Ovary (tissue), 9 donors: ENCODE measurements around the gene ZFC3H1. TPM values are rescaled to one million over a fixed set of nuclear protein-coding genes. Genes with fewer than 3 reads are reported as not detected.
"Not testable (repeated sequence)": the region's sequence is repeated elsewhere in the genome, so short reads cannot be mapped to it uniquely, and the experiment has no call there.

Experiments
- DNase-seq, 5 donors: peaks; one replicate each; pipeline ENCODE4 v3.0.0-alpha.2; 2019 to 2020
- H3K27ac ChIP-seq, 2 donors: fragments of 200-600 bp; one replicate each; pipeline versions ENCODE4 v1.5.1 to v1.8.0; 2019 to 2022
- H3K27me3 ChIP-seq: fragments of 200-600 bp; one replicate; pipeline ENCODE4 v1.8.0; 2022
- H3K36me3 ChIP-seq: fragments of 200-600 bp; sonication (generic); one replicate; pipeline ENCODE4 v1.5.1; 2019
- H3K4me1 ChIP-seq: one replicate; pipeline ENCODE4 v1.8.1; 2013; ENCODE audit warnings: mild to moderate bottlenecking, moderate library complexity; ENCODE audit not compliant: insufficient read depth
- H3K4me3 ChIP-seq: fragments of 200-600 bp; sonication (generic); one replicate; pipeline ENCODE4 v1.5.1; 2017
- H3K9me3 ChIP-seq, 2 donors: fragments of 200-600 bp in 1 of 2; sonication (generic) in 1 of 2; one replicate each; pipeline versions ENCODE4 v1.5.1 to v1.8.1; 2013 to 2019; ENCODE audit warnings: mild to moderate bottlenecking in 1 of 2, moderate library complexity in 1 of 2
- EP300 ChIP-seq: sonication (generic); formaldehyde crosslinking; IDR thresholded peaks from one replicate; pipeline ENCODE4 v1.6.1; 2017; ENCODE audit warnings: antibody characterized with exemption
- POLR2A ChIP-seq: fragments of 450-650 bp; IDR thresholded peaks from one replicate; pipeline ENCODE4 v1.6.1; 2017; ENCODE audit warnings: antibody characterized with exemption, mild to moderate bottlenecking, moderate library complexity
- WGBS, 3 donors: extraction: QIAGEN DNeasy Blood & Tissue Kit in 1 of 3; methylation state at CpG; one replicate each; pipeline versions ENCODE4 v1.1.5 to v1.1.7; 2013 to 2017; 5-methylcytosine and 5-hydroxymethylcytosine counted together
- intact Hi-C, 4 donors: fragments of 100-400 bp; cut with DNase I; formaldehyde crosslinking; loops; one replicate each; pipeline versions ENCODE4 v1.11.0 to v1.15.1; 2022 to 2023
- polyA plus RNA-seq, 2 donors: library from polyadenylated mRNA; stranded (reverse); fragments of 200-250 nt in 1 of 2; fragments of 350-450 nt in 1 of 2; fragmentation: Illumina TruSeq in 1 of 2; extraction: RNeasy Lipid Tissue Mini Kit (QIAGEN cat#74804) in 1 of 2; gene quantifications; one replicate each; pipeline ENCODE4 v1.2.3, GENCODE V29; 2013 to 2014
- total RNA-seq, 7 donors: library from RNA; depleted of rRNA in 2 of 7; stranded (reverse); fragments of >200 nt in 2 of 7; fragmentation: NEBNext Ultra II Directional in 3 of 7; extraction: Animal tissue kit (Norgen Biotek cat#: 25700) in 3 of 7; gene quantifications; one replicate each; pipeline versions ENCODE4 v1.1.0 to v1.2.4, GENCODE V29; 2016 to 2023
- TF ChIP-seq, protein P1 (sequence below), 3 donors: fragments of 450-650 bp in 2 of 3; fragments of 200-600 bp in 1 of 3; IDR thresholded peaks; one replicate each; pipeline versions ENCODE4 v1.5.1 to v1.8.0; 2016 to 2022; ENCODE audit warnings: antibody characterized with exemption in 3 of 3, mild to moderate bottlenecking in 1 of 3
- donor health status: DM: no; HTN: no; CAD: no; lungs with moderate emphysema.
- donor health status: DM: no; HTN: no; CAD: no.
- donor health status: Bipolar disorder and iron deficiency.
- donor health status: DM: yes; HTN: yes; CAD: no.
- donor health status: DM: no; HTN: no; CAD: no.
- donor health status: DM: yes; HTN: yes; CAD: no.

The ZFC3H1 gene
- total and polyA plus RNA-seq, 9 donors = 17.5 to 51.0 (median 42.3) TPM

DNA sequence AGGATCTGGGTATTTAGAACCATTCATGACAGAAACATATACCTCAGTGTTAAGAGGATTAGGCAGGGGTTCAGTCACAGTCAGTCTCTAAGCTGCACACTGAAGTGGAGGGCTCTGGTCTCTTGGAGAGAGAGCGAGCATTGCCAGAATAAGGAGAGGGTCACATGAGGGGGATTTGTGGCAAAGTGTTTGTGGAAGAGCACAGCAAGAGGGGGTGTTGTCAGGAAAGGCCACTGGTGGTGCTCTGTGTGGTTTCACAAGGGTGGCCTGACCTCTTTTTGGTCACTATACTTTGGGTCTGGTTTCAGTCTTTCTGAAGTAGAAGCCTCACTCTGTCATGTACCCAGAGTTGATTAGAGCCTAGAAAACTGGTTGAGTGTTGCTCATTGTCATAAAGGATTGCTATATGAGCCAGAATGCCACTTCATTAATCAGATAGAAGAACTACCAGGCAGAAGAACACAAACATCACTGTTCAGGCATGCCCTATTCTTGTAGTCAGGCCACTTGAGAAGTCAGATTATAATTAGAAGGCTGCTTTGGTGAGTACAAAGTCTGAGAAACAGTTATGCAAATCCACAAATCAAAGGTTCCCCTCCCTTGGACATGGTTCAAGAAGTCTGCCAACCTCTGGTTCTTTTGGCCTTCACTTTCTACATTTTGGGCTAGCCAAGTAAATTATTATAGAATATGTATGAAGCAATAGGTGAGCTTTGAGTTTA is 30.6 kb upstream of the ZFC3H1 start:
- H3K36me3 ChIP-seq = no peaks in the 10 kb centered on the region
- no peak overlapping the region for H3K4me3 ChIP-seq
- H3K27ac ChIP-seq = no peak overlapping the region
- 96 to 98% (median 96%) methylated on average over 1 of the region's 1 CpG for WGBS, 3 donors
- intact Hi-C loops = no loop called here
- H3K4me1 ChIP-seq = no peaks in the 10 kb centered on the region
- H3K9me3 ChIP-seq = no peaks in the 10 kb centered on the region
- TF ChIP-seq, protein P1, sequence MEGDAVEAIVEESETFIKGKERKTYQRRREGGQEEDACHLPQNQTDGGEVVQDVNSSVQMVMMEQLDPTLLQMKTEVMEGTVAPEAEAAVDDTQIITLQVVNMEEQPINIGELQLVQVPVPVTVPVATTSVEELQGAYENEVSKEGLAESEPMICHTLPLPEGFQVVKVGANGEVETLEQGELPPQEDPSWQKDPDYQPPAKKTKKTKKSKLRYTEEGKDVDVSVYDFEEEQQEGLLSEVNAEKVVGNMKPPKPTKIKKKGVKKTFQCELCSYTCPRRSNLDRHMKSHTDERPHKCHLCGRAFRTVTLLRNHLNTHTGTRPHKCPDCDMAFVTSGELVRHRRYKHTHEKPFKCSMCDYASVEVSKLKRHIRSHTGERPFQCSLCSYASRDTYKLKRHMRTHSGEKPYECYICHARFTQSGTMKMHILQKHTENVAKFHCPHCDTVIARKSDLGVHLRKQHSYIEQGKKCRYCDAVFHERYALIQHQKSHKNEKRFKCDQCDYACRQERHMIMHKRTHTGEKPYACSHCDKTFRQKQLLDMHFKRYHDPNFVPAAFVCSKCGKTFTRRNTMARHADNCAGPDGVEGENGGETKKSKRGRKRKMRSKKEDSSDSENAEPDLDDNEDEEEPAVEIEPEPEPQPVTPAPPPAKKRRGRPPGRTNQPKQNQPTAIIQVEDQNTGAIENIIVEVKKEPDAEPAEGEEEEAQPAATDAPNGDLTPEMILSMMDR (IDR thresholded peaks at IDR 0.05) = no peak
- TF ChIP-seq EP300 = no peak
- no peak for TF ChIP-seq POLR2A
- DNase-seq = no peak
- no peaks in the 10 kb centered on the region for H3K27me3 ChIP-seq

DNA sequence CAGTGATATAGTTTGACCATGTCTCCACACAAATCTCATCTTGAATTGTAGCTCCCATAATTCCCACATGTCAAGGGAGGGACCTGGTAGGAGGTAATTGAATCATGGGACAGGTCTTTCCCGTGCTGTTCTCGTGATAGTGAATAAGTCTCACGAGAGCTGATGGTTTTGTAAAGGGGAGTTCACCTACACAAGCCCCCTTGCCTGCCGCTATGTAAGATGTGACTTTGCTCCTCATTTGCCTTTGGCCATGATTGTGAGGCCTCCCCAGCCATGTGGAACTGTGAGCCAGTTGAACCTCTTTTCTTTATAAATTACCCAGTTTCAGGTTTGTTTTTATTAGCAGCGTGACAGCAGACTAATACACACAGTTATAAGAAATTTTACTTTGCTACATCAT is 30.0 kb upstream of the ZFC3H1 start:
- DNase-seq, intact Hi-C loops, H3K36me3 ChIP-seq, H3K4me1 ChIP-seq, H3K27ac ChIP-seq, H3K4me3 ChIP-seq, H3K27me3 ChIP-seq, H3K9me3 ChIP-seq: not testable (repeated sequence)
- WGBS, 3 donors = 78 to 95% (median 92%) methylated on average over 5 of the region's 5 CpGs

DNA sequence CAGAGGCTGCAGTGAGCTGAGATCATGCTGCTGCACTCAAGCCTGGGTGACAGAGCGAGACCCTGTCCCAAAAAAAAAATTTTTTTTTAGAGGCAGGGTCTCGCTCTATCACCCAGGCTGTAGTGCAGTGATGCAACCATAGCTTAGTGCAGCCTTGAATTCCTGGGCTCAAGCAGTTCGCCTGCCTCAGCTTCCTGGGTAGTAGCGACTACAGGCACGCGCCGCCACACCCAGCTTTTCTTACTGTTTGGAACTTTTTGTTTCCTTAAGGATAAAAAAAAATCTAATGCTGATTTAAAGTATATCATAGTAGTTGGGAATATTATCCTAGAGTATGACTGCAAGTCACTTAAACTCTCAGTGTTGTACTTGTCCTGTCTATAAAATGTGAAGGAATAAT is 29.5 kb upstream of the ZFC3H1 start:
- Histone ChIP-seq H3K27me3 (no peaks in the 10 kb centered on the region), H3K27ac (no peak overlapping the region), H3K36me3 (no peaks in the 10 kb centered on the region), H3K9me3 (no peaks in the 10 kb centered on the region), H3K4me1 (no peaks in the 10 kb centered on the region), H3K4me3 (no peak overlapping the region)
- TF ChIP-seq POLR2A (no peak), EP300 (no peak)
- TF ChIP-seq, protein P1 (IDR thresholded peaks at IDR 0.05) = no peak
- no peak for DNase-seq
- WGBS, 3 donors = 96 to 98% (median 98%) methylated on average over 7 of the region's 7 CpGs
- intact Hi-C loops = no loop called here

DNA sequence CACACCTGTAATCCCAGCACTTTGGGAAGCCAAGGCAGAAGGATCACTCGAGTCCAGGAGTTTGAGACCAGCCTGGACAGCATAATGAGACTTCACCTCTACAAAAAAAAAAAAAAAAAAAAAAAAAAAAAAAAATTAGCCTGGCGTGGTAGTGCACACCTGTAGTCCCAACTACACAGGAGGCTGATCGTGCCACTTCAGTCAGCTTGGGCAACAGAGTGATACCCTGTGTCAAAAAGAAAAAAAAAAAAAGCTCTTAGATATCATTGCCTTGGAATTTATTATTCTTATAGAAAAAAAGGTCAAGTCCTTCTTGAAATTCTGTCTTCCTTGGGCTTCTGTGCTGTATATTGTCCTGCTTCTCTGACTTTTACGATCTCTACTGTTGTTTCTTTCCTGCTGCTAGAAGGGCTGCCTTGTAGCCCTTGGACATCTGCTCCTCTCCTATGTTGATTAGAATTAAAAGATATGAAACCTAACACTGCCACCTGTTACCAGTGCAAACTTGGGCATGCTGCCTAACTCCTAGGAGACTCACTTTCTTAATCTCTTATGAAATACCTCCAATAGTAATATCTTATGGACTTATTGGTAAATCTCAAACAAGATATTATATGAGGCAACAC is 28.0 kb upstream of the ZFC3H1 start:
- TF ChIP-seq POLR2A (no peak), EP300 (no peak)
- TF ChIP-seq, protein P1 (IDR thresholded peaks at IDR 0.05) = no peak
- Histone ChIP-seq H3K36me3 (no peaks in the 10 kb centered on the region), H3K4me3 (no peak overlapping the region), H3K27me3 (no peaks in the 10 kb centered on the region), H3K4me1 (no peaks in the 10 kb centered on the region), H3K27ac (no peak overlapping the region), H3K9me3 (no peaks in the 10 kb centered on the region)
- 85 to 96% (median 85%) methylated on average over 4 of the region's 4 CpGs for WGBS, 3 donors
- intact Hi-C loops = no loop called here
- no peak for DNase-seq

DNA sequence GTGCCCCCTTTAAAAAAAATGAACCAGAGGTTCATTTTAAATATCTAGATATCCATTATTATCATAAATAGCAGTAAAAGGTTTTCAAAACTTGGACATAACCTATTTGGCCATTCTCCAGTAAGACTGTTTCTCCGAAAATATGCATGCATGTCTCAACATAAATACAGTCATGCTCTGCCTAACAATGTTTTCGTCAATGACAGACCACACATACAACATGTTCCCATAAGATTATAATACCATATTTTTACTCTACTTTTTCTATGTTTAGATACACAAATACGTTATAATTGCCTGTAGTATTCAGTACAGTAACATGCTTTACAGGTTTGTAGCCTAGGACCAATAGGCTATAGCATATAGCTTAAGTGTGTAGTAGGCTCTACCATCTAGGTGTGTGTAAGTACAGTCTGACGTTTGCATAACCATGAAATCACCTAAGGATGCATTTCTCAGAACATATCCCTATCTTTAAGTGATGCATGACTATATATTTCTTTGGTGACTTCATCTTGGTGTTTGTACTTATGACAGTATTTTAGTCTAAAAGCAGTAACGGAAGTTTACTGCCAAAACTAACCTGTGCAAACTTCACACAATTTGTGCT is 25.4 kb upstream of the ZFC3H1 start:
- Histone ChIP-seq H3K9me3 (no peaks in the 10 kb centered on the region), H3K36me3 (no peaks in the 10 kb centered on the region), H3K4me3 (no peak overlapping the region), H3K27ac (no peak overlapping the region), H3K4me1 (no peaks in the 10 kb centered on the region), H3K27me3 (no peaks in the 10 kb centered on the region)
- no peak for TF ChIP-seq POLR2A
- TF ChIP-seq, protein P1 (IDR thresholded peaks at IDR 0.05) = no peak
- 82 to 89% (median 83%) methylated on average over 5 of the region's 5 CpGs for WGBS, 3 donors
- intact Hi-C loops = no loop called here
- DNase-seq = no peak

DNA sequence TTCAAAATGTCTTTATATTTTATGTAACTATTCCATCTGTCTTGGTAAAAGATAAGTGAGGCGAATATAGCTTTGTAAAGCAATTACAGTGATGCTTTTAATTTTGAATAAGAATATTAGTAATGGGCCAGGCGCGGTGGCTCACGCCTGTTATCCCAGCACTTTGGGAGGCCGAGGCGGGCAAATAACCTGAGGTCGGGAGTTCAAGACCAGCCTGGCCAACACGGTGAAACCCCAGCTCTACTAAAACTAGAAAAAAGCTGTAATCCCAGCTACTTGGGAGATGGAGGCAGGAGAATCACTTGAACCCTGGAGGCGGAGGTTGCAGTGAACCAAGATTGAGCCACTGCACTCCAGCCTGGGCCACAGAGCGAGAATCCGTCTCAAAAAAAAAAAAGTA is 23.5 kb upstream of the ZFC3H1 start:
- H3K36me3 ChIP-seq, H3K9me3 ChIP-seq, H3K27ac ChIP-seq, intact Hi-C loops, H3K27me3 ChIP-seq, H3K4me1 ChIP-seq: not testable (repeated sequence)
- 66 to 78% (median 67%) methylated on average over 11 of the region's 11 CpGs for WGBS, 3 donors
- peak overlapping the region; percentile 61 for H3K4me3 ChIP-seq
- DNase-seq = peak in 1 of 5 donors; percentile 18
